HG03196 (cell line): ENCODE data around the gene DTD1.

Source experiments
- ATAC-seq: cut with Tn5 transposase; IDR thresholded peaks from one replicate; pipeline ENCODE4 v1.9.1; 2021; ENCODE audit not compliant: unreplicated experiment

DTD1 gene

GRCh38 chr20:18614244-18614643, 26.4 kb downstream of the DTD1 start:
- no peak for ATAC-seq

GRCh38 chr20:18615020-18615650, 27.3 kb downstream of the DTD1 start:
- no peak for ATAC-seq

GRCh38 chr20:18621004-18621403, 33.1 kb downstream of the DTD1 start:
- no peak for ATAC-seq

- no peak for ATAC-seq
Measured at GRCh38 chr20:18623156-18623910, 35.5 kb downstream of the DTD1 start.

- ATAC-seq, result no peak
Measured at GRCh38 chr20:18624948-18625347, 37.1 kb downstream of the DTD1 start.

- ATAC-seq, result no peak
Measured at GRCh38 chr20:18625907-18626655, 38.2 kb downstream of the DTD1 start.

- ATAC-seq, result no peak
Measured at GRCh38 chr20:18628330-18628920, 40.6 kb downstream of the DTD1 start.

GRCh38 chr20:18632196-18632789, 44.4 kb downstream of the DTD1 start:
- ATAC-seq, result peak; percentile 79

- no peak for ATAC-seq
Measured at GRCh38 chr20:18633411-18633810, 45.6 kb downstream of the DTD1 start.

- no peak for ATAC-seq
Measured at GRCh38 chr20:18634501-18634900, 46.6 kb downstream of the DTD1 start.

GRCh38 chr20:18635380-18635779, 47.5 kb downstream of the DTD1 start:
- ATAC-seq, result no peak

- ATAC-seq, result no peak
Measured at GRCh38 chr20:18637224-18637623, 49.4 kb downstream of the DTD1 start.

GRCh38 chr20:18638768-18639167, 50.9 kb downstream of the DTD1 start:
- ATAC-seq, result no peak

GRCh38 chr20:18639501-18639979, 51.7 kb downstream of the DTD1 start:
- ATAC-seq, result no peak

- ATAC-seq, result no peak
Measured at GRCh38 chr20:18645196-18645745, 57.4 kb downstream of the DTD1 start.

- ATAC-seq, result no peak
Measured at GRCh38 chr20:18645851-18646250, 58.0 kb downstream of the DTD1 start.

- no peak for ATAC-seq
Measured at GRCh38 chr20:18647777-18648176, 59.9 kb downstream of the DTD1 start.

- ATAC-seq, result no peak
Measured at GRCh38 chr20:18650224-18650623, 62.4 kb downstream of the DTD1 start.

GRCh38 chr20:18653736-18654447, 66.0 kb downstream of the DTD1 start:
- no peak for ATAC-seq

- no peak for ATAC-seq
Measured at GRCh38 chr20:18654448-18654773, 66.6 kb downstream of the DTD1 start.
